Astrocyte (in vitro differentiated cells and primary cell): ENCODE results near the gene LGR4. TPM values are rescaled to one million over a fixed set of nuclear protein-coding genes. Genes with fewer than 3 reads are reported as not detected.
A peak's percentile ranks its signal among the peaks of the same experiment; 100 is the strongest.

ENCODE experiments used
- DNase-seq: peaks from one replicate; pipeline ENCODE4 v3.0.0-alpha.2; 2010; ENCODE audit warnings: low read depth
- FAIRE-seq: peaks from 2 replicates; lab custom pipeline; 2011; peaks lifted over from hg19 to GRCh38; lab: Jason Lieb, UNC
- H2AFZ ChIP-seq: 2 replicates; pipeline ENCODE4 v1.6.0; 2012; ENCODE audit warnings: low read depth, low read length, inconsistent platforms
- H3K27ac ChIP-seq: 2 replicates; pipeline ENCODE4 v1.5.1; 2011; ENCODE audit warnings: low read depth, low read length, inconsistent platforms
- H3K27me3 ChIP-seq: 2 replicates; pipeline ENCODE4 v1.6.0; 2011; ENCODE audit warnings: low read length, inconsistent platforms; ENCODE audit not compliant: insufficient read depth
- H3K36me3 ChIP-seq: 2 replicates; pipeline ENCODE4 v1.5.1; 2011; ENCODE audit warnings: low read length, inconsistent platforms; ENCODE audit not compliant: insufficient read depth
- H3K4me1 ChIP-seq: 2 replicates; pipeline ENCODE4 v1.5.1; 2011; ENCODE audit warnings: low read length, inconsistent platforms; ENCODE audit not compliant: insufficient read depth
- H3K4me2 ChIP-seq: 2 replicates; pipeline ENCODE4 v1.6.0; 2012; ENCODE audit warnings: low read length, inconsistent platforms
- H3K4me3 ChIP-seq: 2 replicates; pipeline ENCODE4 v1.5.1; 2011; ENCODE audit warnings: low read depth, mild to moderate bottlenecking, low read length, inconsistent platforms; ENCODE audit not compliant: insufficient read depth
- H3K79me2 ChIP-seq: 2 replicates; pipeline ENCODE4 v1.6.0; 2012; ENCODE audit warnings: mild to moderate bottlenecking, low read length, inconsistent platforms; ENCODE audit not compliant: insufficient read depth
- H3K9ac ChIP-seq: 2 replicates; pipeline ENCODE4 v1.6.0; 2012; ENCODE audit warnings: mild to moderate bottlenecking, low read length, inconsistent platforms
- H3K9me3 ChIP-seq: 2 replicates; pipeline ENCODE4 v1.5.1; 2012; ENCODE audit warnings: low read depth, mild to moderate bottlenecking, low read length, inconsistent platforms; ENCODE audit not compliant: insufficient read depth
- H4K20me1 ChIP-seq: 2 replicates; pipeline ENCODE4 v1.6.0; 2012; ENCODE audit warnings: low read length, inconsistent platforms; ENCODE audit not compliant: insufficient read depth
- H3K27ac Mint-ChIP-seq: one replicate; pipeline ENCODE4 v1.8.0; 2021; ENCODE audit warnings: mild to moderate bottlenecking, mixed read lengths; ENCODE audit not compliant: unreplicated experiment
- H3K27me3 Mint-ChIP-seq: one replicate; pipeline ENCODE4 v1.8.0; 2021; ENCODE audit warnings: low read depth, mixed read lengths; ENCODE audit not compliant: unreplicated experiment
- H3K36me3 Mint-ChIP-seq: one replicate; pipeline ENCODE4 v1.8.0; 2021; ENCODE audit warnings: low read depth, mixed read lengths; ENCODE audit not compliant: unreplicated experiment
- H3K4me1 Mint-ChIP-seq: one replicate; pipeline ENCODE4 v1.8.0; 2021; ENCODE audit warnings: low read depth, mixed read lengths; ENCODE audit not compliant: unreplicated experiment
- H3K4me3 Mint-ChIP-seq: one replicate; pipeline ENCODE4 v1.8.0; 2021; ENCODE audit warnings: mild to moderate bottlenecking, moderate library complexity, mixed read lengths; ENCODE audit not compliant: unreplicated experiment
- H3K9me3 Mint-ChIP-seq: one replicate; pipeline ENCODE4 v1.8.0; 2021; ENCODE audit warnings: mild to moderate bottlenecking, mixed read lengths; ENCODE audit not compliant: unreplicated experiment
- EZH2 ChIP-seq: IDR thresholded peaks from 2 replicates; pipeline ENCODE4 v1.6.1; 2012; ENCODE audit warnings: mild to moderate bottlenecking, low read length, inconsistent platforms; ENCODE audit not compliant: insufficient read depth
- total RNA-seq: library from RNA; stranded (reverse); gene quantifications from 2 replicates; pipeline ENCODE4 v1.2.1, GENCODE V29; 2021
- TF ChIP-seq, protein P1 (sequence below): IDR thresholded peaks from 2 replicates; pipeline ENCODE4 v1.5.1; 2011; ENCODE audit warnings: low read depth, mild to moderate bottlenecking, inconsistent platforms, low read length, moderate library complexity; ENCODE audit not compliant: insufficient read depth

Gene LGR4
- total RNA-seq, 1 donor from 2014 or later, result 50.0 TPM

DNA sequence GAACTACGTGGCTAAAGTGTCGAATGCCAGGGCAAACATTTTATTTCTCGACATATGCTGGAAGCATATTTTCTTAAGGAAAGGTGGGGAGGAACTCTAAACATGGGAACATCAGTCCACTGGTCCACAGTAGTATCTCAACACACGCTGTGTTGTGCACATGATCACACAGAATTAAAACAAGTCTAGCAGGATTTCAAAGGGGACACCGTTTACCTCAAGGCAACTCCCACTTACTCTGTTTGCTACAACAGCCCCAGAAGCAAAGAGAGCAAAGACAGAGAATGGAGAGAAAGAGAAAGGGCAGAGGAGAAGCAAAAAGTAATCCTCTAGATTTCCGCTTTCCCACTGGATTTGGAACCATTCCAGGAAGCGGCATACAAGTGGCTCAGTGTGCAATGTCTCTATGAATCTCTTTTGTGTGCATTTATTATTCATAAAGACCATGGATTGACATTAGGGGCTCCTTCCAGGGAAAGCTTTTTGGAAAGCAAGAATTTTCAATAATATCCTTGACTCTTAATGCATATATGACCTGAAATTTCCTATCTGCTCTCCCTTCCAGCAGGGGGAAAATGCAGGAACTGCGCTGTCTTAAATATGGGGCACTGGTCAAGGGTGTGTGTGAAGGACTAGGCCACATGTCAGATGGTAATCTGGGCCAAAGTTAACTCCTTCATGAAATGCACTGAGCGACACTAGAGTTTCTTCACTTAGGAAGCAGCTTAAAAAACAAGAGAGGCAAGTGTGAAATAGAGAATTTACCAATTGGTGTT, 74.8 kb downstream of the LGR4 start:
- Mint-ChIP-seq H3K27me3 (no peaks in the 10 kb centered on the region), H3K27ac (peak overlapping the region; percentile 44), H3K9me3 (no peaks in the 10 kb centered on the region), H3K4me1 (peaks cover 51% of the 10 kb centered on the region), H3K4me3 (no peak overlapping the region), H3K36me3 (peaks cover 2% of the 10 kb centered on the region)
- H3K9me3 ChIP-seq, result no peaks in the 10 kb centered on the region
- no peak for FAIRE-seq
- H3K27me3 ChIP-seq, result no peaks in the 10 kb centered on the region
- peaks cover under 1% of the 10 kb centered on the region for H3K36me3 ChIP-seq
- no peak overlapping the region for H3K4me2 ChIP-seq
- DNase-seq, result no peak
- peaks cover 25% of the 10 kb centered on the region for H4K20me1 ChIP-seq
- peaks cover 17% of the 10 kb centered on the region for H3K79me2 ChIP-seq
- H3K9ac ChIP-seq, result no peak overlapping the region
- H2AFZ ChIP-seq, result no peak overlapping the region
- H3K4me1 ChIP-seq, result peaks cover 20% of the 10 kb centered on the region
- H3K27ac ChIP-seq, result no peak overlapping the region
- no peak for TF ChIP-seq EZH2
- TF ChIP-seq, protein P1, sequence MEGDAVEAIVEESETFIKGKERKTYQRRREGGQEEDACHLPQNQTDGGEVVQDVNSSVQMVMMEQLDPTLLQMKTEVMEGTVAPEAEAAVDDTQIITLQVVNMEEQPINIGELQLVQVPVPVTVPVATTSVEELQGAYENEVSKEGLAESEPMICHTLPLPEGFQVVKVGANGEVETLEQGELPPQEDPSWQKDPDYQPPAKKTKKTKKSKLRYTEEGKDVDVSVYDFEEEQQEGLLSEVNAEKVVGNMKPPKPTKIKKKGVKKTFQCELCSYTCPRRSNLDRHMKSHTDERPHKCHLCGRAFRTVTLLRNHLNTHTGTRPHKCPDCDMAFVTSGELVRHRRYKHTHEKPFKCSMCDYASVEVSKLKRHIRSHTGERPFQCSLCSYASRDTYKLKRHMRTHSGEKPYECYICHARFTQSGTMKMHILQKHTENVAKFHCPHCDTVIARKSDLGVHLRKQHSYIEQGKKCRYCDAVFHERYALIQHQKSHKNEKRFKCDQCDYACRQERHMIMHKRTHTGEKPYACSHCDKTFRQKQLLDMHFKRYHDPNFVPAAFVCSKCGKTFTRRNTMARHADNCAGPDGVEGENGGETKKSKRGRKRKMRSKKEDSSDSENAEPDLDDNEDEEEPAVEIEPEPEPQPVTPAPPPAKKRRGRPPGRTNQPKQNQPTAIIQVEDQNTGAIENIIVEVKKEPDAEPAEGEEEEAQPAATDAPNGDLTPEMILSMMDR, result no peak
- H3K4me3 ChIP-seq, result no peak overlapping the region

DNA sequence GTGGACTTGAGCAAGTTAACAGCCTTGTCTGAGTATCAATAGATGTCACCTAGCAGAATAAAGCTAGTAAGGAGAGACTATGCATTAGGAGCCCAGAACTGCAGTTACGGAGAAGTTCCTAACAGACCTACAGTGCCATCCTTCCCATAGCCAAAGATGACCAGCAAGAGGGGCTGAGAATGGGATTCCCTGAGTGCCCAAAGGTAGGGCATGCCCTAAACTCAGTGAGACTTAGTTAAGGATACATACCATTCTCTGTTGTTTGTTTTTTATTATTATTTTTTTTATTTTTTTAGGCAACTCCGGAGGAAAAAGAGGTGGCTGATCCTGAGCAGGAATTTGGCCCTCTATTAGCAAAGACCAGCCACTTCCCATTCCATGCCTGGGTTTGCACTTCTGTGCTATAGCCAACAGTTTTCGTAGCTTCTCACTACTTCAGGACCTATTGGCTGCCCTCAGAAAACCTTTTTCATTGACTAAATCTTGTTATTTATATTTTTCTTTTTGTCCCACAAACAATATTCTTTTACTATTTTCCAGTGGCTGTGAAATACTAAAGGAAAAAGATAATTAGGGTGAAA, 76.2 kb downstream of the LGR4 start:
- H3K27ac Mint-ChIP-seq, result peak overlapping the region; percentile 47
- peaks cover 14% of the 10 kb centered on the region for H4K20me1 ChIP-seq

More for the DNA sequence above, 76.2 kb downstream of the LGR4 start:
- H3K36me3 ChIP-seq, result no peaks in the 10 kb centered on the region
- H3K4me1 ChIP-seq, result peaks cover 35% of the 10 kb centered on the region
- no peak overlapping the region for H3K4me3 Mint-ChIP-seq
- H3K4me3 ChIP-seq, result no peak overlapping the region
- peaks cover 14% of the 10 kb centered on the region for H3K79me2 ChIP-seq
- no peaks in the 10 kb centered on the region for H3K9me3 ChIP-seq
- H3K4me1 Mint-ChIP-seq, result peaks cover 58% of the 10 kb centered on the region
- DNase-seq (no peak), FAIRE-seq (no peak)
- TF ChIP-seq, protein P1, result no peak
- TF ChIP-seq EZH2, result no peak
- no peaks in the 10 kb centered on the region for H3K9me3 Mint-ChIP-seq
- H3K36me3 Mint-ChIP-seq, result peaks cover 2% of the 10 kb centered on the region
- no peak overlapping the region for H3K9ac ChIP-seq
- no peaks in the 10 kb centered on the region for H3K27me3 ChIP-seq
- no peaks in the 10 kb centered on the region for H3K27me3 Mint-ChIP-seq
- peak overlapping the region; percentile 1 for H3K4me2 ChIP-seq
- no peak overlapping the region for H3K27ac ChIP-seq
- no peak overlapping the region for H2AFZ ChIP-seq
